HUDEP-2 (cell line): ENCODE data around the gene GABARAP.
A peak's percentile ranks its signal among the peaks of the same experiment; 100 is the strongest.

Experiments used
- DNase-seq, 76 experiments: peaks; one replicate each; lab custom pipeline; 2025; ENCODE audit not compliant: unreplicated experiment in 76 of 76; lab: John Stamatoyannopoulos, UW

GABARAP gene

DNA sequence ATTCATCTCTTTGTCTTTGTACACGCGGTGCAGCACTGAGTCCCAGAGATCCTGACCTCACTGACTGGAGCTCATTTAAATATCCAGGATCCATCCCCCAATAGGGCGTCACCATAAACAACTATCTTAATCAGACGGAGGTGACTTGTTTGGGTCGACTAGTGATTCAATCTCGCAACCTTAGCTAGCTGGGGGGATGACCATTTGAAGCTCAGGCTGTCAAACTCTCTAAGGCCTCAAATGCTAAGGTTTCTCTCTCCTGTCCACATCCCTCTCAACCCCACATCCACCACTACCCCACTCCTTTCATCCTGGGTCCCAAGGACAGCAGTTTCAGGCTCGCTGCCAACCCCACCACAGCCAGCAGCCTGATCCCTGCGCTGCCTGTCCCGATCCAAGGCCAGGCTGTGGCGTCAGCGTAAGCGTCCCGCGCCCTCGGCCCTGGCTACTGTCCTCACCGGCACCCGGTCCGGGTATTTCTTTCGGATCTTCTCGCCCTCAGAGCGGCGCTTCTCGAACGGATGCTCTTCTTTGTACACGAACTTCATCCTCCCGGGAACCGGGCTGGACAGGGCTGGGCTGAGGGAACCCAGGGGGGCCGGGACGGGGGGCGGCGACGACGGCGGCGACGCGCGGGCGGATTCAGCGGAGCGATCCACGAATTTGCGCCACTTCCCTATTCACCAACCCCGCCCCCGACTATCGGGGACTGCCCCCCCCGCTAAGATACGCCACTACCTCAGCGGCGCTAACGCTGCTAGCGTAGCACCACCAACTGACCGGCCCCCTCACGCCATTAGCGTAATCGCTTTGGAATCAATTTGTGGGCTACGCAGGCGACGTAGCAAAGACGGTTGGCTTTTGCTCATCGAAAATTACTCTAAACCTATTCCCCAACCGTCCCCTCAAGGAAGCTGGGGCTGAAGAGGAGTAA is at the start of gene GABARAP:
Gene GABARAP (minus strand): TSS at position 667 of the 934 bp plus-strand sequence. CDS start 119 bp downstream, at position 548.
- DNase-seq: peak in 70 of 76 experiments; percentile 43 to 93 (median 86)

DNA sequence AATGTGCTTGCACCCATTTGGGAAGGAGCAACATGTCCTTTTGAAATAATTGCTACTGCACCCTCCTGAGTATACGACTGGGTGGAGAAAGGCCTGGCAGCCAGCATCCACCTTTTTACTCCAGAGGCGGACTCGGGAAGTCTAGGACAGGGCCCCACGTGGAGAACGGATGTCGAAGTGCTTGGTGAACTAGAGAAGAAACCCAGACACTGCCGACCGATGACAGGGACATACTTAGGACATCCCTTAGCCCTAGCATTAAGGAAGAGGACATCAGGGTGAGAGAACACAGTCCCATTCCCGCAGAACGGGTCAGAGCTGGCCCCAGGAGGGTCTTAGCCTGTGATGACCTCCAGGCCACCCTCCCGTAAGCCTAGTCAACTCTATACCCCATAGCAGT is 48.4 kb upstream of the GABARAP start:
- DNase-seq: no peak

DNA sequence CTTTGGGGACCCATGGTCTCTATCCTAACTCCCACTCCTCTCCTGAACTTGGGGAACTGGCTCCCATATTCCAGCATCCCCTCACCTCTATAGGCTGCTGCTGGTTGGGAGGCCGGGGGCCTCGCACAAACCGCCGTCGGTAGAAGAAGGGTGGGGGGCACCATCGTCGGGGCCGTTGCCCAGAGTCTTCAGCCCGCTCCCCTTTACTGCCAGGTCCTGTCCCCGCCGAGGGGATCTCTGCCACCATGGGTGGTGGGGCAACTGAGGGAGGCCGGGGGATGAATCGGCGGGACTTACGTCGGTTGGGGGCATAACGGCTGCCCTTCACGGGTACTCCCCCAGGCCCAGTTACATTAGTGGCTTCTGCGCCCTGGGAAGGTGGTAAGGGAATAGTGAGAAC is 47.9 kb upstream of the GABARAP start:
- no peak for DNase-seq

DNA sequence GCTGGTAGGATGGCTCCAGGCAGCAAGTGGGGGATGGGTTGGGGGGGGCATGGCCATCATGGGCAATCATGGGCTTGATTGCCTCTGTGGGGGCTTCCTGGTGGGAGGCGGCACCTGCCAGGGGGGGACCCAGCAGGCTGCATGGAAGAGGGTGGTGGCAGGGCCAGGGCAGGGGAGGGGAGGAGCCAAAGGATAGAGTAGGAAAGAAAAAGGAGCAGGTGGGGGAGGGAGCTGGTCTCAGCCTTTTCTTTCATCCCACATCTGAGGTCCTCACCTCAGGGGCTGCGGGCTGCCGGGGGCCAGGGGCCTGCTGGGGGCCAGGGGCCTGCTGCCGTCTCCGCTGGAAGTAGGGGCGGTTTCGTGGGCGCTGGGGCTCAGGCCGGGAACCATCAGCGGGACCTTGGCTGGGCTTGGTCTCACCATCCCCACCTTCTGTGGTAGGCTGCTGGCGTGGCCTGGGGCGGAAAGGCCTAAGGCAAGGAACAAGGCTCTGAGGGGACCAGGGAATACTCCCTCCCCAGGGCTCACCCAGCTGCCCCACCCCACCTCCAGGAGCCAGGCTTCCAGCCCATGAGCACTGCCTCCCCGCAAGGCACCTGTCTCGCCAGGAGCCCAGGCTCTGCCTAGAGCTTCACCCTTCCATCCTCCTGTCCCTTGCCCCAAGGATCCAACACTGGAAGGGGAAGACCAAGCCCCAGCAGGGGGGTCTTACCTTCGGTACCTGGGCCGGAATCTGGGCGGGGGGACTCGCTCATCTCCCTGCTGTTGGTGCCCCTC is 47.2 kb upstream of the GABARAP start:
- DNase-seq: peak in 1 of 76 experiments; percentile 11

DNA sequence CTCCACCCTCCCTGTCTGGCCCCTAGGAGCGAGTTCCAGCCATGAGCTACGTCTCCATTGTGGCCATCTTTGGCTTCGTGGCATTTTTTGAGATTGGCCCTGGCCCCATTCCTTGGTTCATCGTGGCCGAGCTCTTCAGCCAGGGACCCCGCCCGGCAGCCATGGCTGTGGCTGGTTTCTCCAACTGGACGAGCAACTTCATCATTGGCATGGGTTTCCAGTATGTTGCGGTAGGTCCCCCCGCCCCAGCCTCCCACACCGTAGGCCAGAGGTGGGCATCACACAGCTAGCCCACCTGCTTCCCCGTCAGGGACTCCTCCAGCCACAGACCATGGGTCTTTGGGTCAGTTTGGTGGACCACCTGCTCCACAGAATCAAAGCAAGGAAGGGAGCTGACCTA is 43.4 kb upstream of the GABARAP start:
- no peak for DNase-seq

DNA sequence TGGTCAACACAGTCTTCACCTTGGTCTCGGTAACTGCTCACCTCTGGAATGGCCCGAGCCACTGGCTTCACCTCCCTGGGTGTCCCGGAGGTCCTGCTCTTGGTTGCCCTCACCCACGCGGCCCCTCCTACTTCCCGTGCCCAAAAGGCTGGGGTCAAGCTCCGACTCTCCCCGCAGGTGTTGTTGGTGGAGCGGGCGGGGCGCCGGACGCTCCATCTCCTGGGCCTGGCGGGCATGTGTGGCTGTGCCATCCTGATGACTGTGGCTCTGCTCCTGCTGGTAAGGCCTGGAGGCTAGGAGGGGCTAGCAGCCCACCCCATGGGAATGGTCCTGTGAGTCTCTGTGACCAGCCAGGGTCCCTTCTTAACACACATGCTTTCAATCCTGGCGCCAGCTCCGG is 42.7 kb upstream of the GABARAP start:
- DNase-seq: no peak

DNA sequence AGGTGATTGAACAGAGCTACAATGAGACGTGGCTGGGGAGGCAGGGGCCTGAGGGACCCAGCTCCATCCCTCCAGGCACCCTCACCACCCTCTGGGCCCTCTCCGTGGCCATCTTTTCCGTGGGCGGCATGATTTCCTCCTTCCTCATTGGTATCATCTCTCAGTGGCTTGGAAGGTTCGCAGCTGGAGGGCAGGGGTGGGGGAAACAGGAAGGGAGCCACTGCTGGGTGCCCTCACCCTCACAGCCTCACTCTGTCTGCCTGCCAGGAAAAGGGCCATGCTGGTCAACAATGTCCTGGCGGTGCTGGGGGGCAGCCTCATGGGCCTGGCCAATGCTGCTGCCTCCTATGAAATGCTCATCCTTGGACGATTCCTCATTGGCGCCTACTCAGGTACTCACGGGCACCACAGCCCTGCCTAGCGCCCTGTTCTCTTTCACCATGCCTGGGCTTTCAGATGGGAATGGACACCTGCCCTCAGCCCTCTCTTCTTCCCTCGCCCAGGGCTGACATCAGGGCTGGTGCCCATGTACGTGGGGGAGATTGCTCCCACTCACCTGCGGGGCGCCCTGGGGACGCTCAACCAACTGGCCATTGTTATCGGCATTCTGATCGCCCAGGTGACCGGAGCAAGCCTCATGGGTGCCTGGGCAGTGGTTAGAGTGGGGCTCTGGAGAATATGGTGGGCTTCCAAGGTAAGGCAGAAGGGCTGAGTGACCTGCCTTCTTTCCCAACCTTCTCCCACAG is 41.4 kb upstream of the GABARAP start:
- DNase-seq: no peak

DNA sequence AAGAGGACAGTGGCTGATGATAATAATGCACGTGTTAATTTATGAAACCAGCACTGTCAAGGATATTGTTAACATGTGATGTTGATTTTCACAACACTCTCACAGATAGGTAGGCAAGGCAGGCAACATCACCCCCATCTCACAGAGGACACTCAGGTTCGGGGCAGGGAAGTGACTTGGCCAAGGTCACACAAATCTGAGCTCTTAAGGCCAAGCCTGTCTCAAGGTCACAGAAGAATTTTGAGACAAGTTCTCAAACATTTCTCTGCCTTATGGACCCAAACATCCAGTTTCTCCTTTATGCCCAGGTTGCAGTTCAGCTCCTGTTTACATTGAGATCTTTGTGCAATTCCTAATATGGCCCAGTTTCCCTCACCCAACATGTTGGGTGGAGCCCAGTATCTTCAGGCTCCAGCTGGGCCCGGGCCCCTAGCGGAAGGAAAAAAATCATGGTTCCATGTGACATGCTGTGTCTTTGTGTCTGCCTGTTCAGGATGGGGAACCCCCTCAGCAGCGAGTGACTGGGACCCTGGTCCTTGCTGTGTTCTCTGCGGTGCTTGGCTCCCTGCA is 40.6 kb upstream of the GABARAP start:
- peak in 62 of 76 experiments; percentile 3 to 86 (median 60) for DNase-seq

DNA sequence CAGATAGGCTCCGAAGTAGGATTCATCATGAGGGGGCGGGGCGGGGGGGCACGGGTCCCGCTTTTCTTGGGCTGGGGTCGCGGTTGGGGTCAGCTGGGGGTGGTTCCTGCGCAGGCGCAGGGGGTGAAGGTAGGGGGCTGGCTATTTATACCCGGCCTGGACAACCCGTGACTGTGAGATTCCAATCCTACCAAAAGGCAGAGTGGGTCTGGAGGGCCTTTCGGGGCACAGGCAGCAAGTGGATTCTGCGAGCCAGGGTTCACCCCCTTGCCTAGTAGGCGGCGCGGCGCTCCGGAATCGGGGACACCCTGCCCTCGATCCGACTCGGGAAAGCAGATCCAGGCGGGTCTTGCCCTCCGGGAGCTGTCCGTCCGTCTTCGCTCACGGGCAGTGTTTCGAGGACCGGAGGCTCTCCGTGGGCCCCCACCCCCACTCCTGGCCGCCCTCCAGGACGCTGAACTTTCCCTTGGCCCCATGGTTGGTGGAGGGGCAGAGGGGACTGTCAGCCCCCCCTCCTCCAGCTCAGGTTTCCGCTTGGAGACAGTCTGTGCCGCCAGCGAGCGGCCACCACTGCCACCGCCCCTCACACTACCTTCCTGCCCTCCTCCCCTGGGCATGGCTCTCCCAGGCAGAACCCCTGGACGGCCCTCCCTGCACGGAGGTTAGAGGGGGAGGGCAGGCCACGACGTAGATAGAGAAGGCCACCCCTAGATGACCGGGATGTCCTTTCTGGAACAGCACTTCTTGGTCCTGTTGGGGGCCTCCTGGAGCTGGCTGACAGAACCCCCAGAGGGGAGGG is 39.9 kb upstream of the GABARAP start:
- DNase-seq: peak in 32 of 76 experiments; percentile 6 to 50 (median 24)

DNA sequence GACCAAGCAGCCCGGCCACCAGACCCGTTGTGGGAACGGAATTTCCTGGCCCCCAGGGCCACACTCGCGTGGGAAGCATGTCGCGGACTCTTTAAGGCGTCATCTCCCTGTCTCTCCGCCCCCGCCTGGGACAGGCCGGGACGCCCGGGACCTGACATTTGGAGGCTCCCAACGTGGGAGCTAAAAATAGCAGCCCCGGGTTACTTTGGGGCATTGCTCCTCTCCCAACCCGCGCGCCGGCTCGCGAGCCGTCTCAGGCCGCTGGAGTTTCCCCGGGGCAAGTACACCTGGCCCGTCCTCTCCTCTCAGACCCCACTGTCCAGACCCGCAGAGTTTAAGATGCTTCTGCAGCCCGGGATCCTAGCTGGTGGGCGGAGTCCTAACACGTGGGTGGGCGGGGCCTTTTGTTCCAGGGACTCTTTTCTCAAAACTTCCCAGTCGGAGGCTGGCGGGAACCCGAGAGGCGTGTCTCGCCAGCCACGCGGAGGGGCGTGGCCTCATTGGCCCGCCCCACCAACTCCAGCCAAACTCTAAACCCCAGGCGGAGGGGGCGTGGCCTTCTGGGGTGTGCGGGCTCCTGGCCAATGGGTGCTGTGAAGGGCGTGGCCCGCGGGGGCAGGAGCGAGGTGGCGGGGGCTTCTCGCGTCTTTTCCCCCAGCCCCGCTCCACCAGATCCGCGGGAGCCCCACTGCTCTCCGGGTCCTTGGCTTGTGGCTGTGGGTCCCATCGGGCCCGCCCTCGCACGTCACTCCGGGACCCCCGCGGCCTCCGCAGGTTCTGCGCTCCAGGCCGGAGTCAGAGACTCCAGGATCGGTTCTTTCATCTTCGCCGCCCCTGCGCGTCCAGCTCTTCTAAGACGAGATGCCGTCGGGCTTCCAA is 39.1 kb upstream of the GABARAP start, which contains the start of gene SLC2A4:
Gene SLC2A4 (plus strand): TSS at position 645 of the 879 bp plus-strand sequence. CDS start 217 bp downstream, at position 862.
- DNase-seq: peak in 73 of 76 experiments; percentile 46 to 99 (median 96)

DNA sequence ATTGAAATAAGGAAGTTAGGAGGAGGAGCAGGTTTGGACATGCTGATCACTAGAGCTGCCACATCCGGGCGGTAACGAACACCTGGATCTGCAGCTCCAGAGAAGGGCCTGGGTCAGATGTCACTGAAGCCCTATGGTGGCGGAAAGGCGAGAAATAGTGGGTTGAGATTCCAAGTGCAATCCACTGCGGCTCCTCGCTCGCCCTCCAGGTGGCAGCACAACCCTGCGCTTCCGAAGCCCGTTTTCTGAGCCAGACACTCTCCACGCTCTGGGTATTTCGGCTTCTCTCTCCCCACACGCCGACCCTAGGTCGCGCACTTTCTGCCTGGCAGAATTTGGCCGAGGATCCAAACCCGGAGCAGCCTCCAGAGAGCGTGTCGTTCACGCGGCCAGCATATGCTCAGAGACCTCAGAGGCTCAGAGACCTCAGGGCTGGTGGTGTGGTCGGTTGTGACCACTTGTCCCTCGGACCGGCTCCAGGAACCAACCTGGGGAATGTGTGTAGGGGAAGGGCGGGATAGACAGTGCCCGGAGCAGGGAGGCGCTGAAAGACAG is 38.3 kb upstream of the GABARAP start:
- peak in 66 of 76 experiments; percentile 56 to 92 (median 82) for DNase-seq

DNA sequence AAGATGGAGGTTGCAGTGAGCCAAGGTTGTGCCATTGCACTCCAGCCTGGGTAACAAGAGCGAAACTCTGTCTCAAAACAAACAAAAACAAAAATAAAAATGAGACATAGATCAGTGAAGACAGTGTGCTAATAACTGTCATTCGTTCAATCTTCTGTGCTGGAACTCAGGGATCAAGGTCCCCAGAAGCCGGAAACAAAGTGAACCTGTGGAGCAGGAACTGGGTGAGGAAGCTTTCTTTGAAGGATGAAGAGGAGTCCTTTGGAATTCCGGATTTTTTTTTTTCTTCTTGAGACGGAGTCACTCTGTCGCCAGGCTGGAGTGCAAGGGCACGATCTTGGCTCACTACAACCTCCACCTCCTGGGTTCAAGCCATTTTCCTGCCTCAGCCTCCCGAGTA is 37.2 kb upstream of the GABARAP start:
- DNase-seq: no peak

DNA sequence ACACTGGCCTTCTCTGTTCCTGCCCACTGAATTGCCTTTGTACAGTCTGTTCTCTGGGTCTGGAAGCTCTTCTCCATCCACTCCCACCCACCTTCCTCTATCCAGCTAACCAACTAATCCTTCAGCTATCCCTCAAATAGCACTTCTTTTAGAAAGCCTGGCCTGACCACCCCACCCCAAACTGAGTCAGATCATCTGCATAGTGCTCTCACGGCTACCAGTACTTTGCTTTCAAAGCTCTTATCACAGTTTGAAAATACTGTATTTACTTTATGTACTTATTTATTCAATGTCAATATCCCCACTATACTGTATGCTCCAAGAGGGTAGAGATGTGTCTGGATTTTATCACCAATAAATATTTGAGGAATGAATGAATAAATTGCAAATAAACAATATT is 24.5 kb upstream of the GABARAP start:
- DNase-seq: no peak

DNA sequence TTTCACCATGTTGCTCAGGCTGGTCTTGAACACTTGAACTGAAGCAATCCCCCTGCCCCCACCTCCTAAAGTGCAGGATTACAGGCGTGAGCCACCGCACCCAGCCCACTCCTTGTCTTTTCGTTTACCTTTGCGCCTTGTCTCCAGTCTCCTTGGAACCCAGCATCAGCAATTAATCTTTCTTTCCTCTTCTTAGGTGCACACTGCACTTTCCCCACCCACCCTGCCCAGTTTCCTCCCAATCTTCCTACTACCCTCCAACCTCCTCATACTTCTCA is 21.5 kb upstream of the GABARAP start:
- DNase-seq: no peak

DNA sequence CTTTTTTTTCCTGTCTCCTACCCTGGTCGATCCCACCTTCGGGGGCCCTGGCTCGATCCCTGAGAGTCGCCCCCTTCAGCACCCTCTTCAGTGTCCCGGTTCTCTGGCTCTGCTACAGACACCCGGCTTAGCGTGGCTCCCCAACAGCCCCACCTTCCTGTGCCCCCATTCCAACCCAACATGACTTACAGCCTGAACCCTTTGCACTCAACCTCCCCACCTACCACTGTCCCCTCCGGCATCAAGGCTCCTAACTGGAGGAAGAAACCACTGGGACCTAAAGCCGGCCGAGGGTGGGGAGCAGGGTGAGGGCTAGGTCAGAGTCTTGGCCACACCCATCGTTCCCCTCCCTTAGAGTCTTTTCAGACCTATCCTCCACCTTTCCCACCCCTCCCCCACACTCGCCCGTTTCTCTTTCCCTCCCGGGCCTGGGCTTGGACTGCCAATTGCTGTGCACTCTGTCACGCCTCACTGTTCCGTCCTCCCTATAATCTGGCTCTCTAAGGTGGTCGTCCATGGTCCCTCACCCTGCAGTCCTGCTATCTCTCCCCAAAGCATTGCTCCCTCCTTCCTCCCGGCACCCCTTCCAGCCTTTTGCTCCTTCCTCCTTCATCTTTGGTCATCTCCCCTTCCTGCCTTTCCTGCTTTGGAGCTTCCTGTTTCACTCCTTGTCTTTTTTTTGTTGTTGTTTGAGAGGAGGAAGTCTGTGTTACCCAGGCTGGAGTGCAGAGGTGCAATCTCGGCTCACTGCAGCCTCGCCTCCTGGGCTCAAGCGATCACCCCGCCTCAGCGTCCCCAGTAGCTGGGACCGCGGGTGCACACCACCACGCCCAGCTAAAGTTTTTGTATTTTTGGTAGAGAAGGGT is 20.9 kb upstream of the GABARAP start:
- peak in 34 of 76 experiments; percentile 10 to 41 (median 23) for DNase-seq

DNA sequence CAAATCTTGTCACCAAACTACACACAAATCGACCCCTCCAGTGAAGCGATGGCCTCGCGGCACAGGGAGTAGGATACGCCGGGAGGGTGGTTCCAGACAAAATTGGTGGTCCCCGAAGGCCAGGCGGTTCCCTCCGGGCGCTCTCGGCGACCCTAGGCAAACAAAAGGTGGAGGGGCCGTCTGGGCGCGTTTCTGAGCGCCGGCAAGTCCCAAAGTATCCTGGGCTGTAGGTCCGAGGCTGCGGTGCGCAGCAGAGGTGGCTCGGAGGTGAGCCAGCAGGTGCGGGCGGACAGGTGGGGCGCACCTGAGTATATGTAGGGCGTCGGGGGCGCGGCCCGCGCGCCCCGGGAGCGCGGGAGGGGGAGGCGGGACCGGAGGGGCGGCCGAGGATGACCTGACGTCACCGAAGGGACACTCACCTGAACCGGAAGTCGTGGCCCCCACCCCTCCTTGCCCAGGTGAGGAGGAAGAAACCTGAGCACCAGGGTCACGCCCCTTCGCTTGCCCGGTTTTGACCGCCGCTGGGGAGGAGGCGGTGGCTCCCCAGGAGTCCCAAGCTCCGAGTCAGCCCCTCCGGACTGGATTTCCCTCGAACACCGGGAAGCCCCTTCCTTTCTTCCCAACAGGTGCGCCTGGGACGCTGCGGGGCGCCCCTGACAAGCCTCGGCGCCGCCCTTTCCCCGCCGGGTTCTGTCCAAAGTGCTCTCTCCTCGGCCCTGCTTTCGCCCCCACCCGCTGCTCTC is 20.1 kb upstream of the GABARAP start, which contains the start of gene CLDN7:
Gene CLDN7 (minus strand): TSS at position 287 of the 743 bp plus-strand sequence. CDS start 435 bp downstream, outside the sequence.
- DNase-seq: no peak
